HepG2 (cell line): Measurements from ENCODE around the gene ROBO2. TPM values are rescaled to one million over a fixed set of nuclear protein-coding genes. Genes with fewer than 3 reads are reported as not detected.

Source experiments
- ATAC-seq: fragments of 200-7000 bp; cut with Tn5 transposase; 3 replicates; pipeline ENCODE4 v1.9.1; 2020; ENCODE audit warnings: mild to moderate bottlenecking, moderate library complexity
- BruUV-seq: library from RNA; stranded (reverse); fragments of 400-500 nt; replicated peaks from 2 replicates; lab custom pipeline; 2021; lab: Mats Ljungman, UMichigan
- CTCF ChIA-PET: fragments of 300-600 bp; formaldehyde crosslinking; extraction: SDS; loops from one replicate; lab custom pipeline; 2021; ENCODE audit warnings: low total read pairs, inconsistent platforms, low intra/inter-chr PET ratio; lab: Yijun Ruan, JAX
- POLR2A ChIA-PET: fragments of 350-600 bp; sonication (Branson Sonifier 250); formaldehyde crosslinking; loops from one replicate; lab custom pipeline; 2020; ENCODE audit warnings: antibody characterized with exemption, inconsistent platforms; lab: Yijun Ruan, JAX
- DNase-seq: peaks from one replicate; pipeline ENCODE4 v3.0.0-alpha.2; 2015; ENCODE audit warnings: low spot score
- FAIRE-seq: peaks from 3 replicates; lab custom pipeline; 2011; peaks lifted over from hg19 to GRCh38; lab: Jason Lieb, UNC
- H2AFZ ChIP-seq: one replicate; pipeline ENCODE4 v1.6.1; 2011; ENCODE audit warnings: low read length, inconsistent platforms
- H3K27ac ChIP-seq: fragments of 300-600 bp; 3 replicates; pipeline ENCODE4 v1.8.0; 2011; ENCODE audit warnings: mixed run types, mild to moderate bottlenecking, mixed read lengths, low read length, inconsistent platforms; ENCODE audit not compliant: insufficient read depth; ENCODE audit errors: extremely low read length
- H3K27me3 ChIP-seq, 2 experiments: fragments of 200-600 bp in 1 of 2; 2 replicates in 1 of 2; 3 replicates in 1 of 2; pipeline versions ENCODE4 v1.6.0 to v1.8.0; 2011; ENCODE audit warnings: low read length in 2 of 2, mild to moderate bottlenecking in 2 of 2, moderate library complexity in 2 of 2, inconsistent platforms in 1 of 2; ENCODE audit not compliant: insufficient read depth in 2 of 2, control insufficient read depth in 1 of 2
- H3K36me3 ChIP-seq, 2 experiments: fragments of 200-600 bp in 1 of 2; replicated peaks in 1 of 2; 2 replicates in 1 of 2; 3 replicates in 1 of 2; pipeline versions ENCODE4 v1.5.1 to v1.8.0; 2011; ENCODE audit warnings: low read length in 2 of 2, inconsistent platforms in 1 of 2; ENCODE audit not compliant: insufficient read depth in 2 of 2, control insufficient read depth in 1 of 2
- H3K4me1 ChIP-seq: 2 replicates; pipeline ENCODE4 v1.5.1; 2012; ENCODE audit warnings: low read length, inconsistent platforms; ENCODE audit not compliant: insufficient read depth
- H3K4me2 ChIP-seq: 2 replicates; pipeline ENCODE4 v1.6.0; 2011; ENCODE audit warnings: low read depth, low read length, inconsistent platforms
- H3K4me3 ChIP-seq, 3 experiments: fragments of 200-600 bp in 1 of 3; sonication (generic), shearing (Covaris generic) in 1 of 3; replicated peaks in 1 of 3; 2 replicates each; pipeline ENCODE4 v1.5.1; 2011 to 2016; ENCODE audit warnings: low read length in 3 of 3, inconsistent platforms in 2 of 3, low read depth in 2 of 3, mild to moderate bottlenecking in 2 of 3, control low read depth in 1 of 3, mixed read lengths in 1 of 3; ENCODE audit not compliant: insufficient read depth in 1 of 3
- H3K79me2 ChIP-seq: one replicate; pipeline ENCODE4 v1.6.1; 2011; ENCODE audit warnings: low read length, inconsistent platforms; ENCODE audit not compliant: insufficient read depth
- H3K9ac ChIP-seq: 2 replicates; pipeline ENCODE4 v1.6.0; 2011; ENCODE audit warnings: mild to moderate bottlenecking, low read depth, low read length, inconsistent platforms; ENCODE audit not compliant: insufficient read depth
- H3K9me3 ChIP-seq: 2 replicates; pipeline ENCODE4 v1.5.1; 2012; ENCODE audit warnings: mild to moderate bottlenecking, low read length
- H4K20me1 ChIP-seq: 2 replicates; pipeline ENCODE4 v1.6.0; 2011; ENCODE audit warnings: inconsistent platforms, mild to moderate bottlenecking, low read length, moderate library complexity; ENCODE audit not compliant: insufficient read depth
- CHD2 ChIP-seq: IDR thresholded peaks from 2 replicates; pipeline ENCODE4 v1.6.1; 2011; ENCODE audit warnings: low read depth, low read length, improper control_type of control experiment
- GABPB1 ChIP-seq: IDR thresholded peaks from 2 replicates; pipeline ENCODE4 v1.6.1; 2016; ENCODE audit warnings: mild to moderate bottlenecking, missing genetic modification reagents, moderate library complexity, missing compliant biosample characterization
- HNRNPLL ChIP-seq: fragments of 200-400 bp; formaldehyde crosslinking; IDR thresholded peaks from 2 replicates; pipeline ENCODE4 v1.6.1; 2017; ENCODE audit warnings: mild to moderate bottlenecking, low read depth, low read length; ENCODE audit not compliant: poor library complexity, severe bottlenecking
- HOXA7 ChIP-seq: sonication (generic); formaldehyde crosslinking; IDR thresholded peaks from 2 replicates; pipeline ENCODE4 v1.8.1; 2022; ENCODE audit warnings: mild to moderate bottlenecking, missing genetic modification reagents, moderate library complexity
- MED8 ChIP-seq: sonication (generic); formaldehyde crosslinking; IDR thresholded peaks from 2 replicates; pipeline ENCODE4 v1.8.1; 2023; ENCODE audit warnings: mild to moderate bottlenecking, missing genetic modification reagents; ENCODE audit not compliant: insufficient replicate concordance
- MEIS2 ChIP-seq: sonication (generic); formaldehyde crosslinking; IDR thresholded peaks from 2 replicates; pipeline ENCODE4 v1.9.0; 2021; ENCODE audit warnings: mild to moderate bottlenecking, missing genetic modification reagents
- MTF1 ChIP-seq: sonication (generic); formaldehyde crosslinking; IDR thresholded peaks from 2 replicates; pipeline ENCODE4 v1.5.0; 2020; ENCODE audit warnings: missing genetic modification reagents
- NAIF1 ChIP-seq: sonication (generic); formaldehyde crosslinking; IDR thresholded peaks from 2 replicates; pipeline ENCODE4 v1.5.0; 2020; ENCODE audit warnings: mild to moderate bottlenecking, missing genetic modification reagents, borderline replicate concordance
- NCOA2 ChIP-seq: sonication (generic); formaldehyde crosslinking; IDR thresholded peaks from 2 replicates; pipeline ENCODE4 v1.8.0; 2022; ENCODE audit warnings: inconsistent platforms
- PHF20 ChIP-seq: sonication (generic); formaldehyde crosslinking; IDR thresholded peaks from 2 replicates; pipeline ENCODE4 v1.5.0; 2020; ENCODE audit warnings: mild to moderate bottlenecking, missing genetic modification reagents
- SP5 ChIP-seq: IDR thresholded peaks from 2 replicates; pipeline ENCODE4 v1.6.1; 2016; ENCODE audit warnings: low read depth, borderline replicate concordance
- SUZ12 ChIP-seq: fragments of 150-350 bp; IDR thresholded peaks from 2 replicates; pipeline ENCODE4 v1.6.1; 2014; ENCODE audit warnings: low read depth, low read length
- ZNF235 ChIP-seq: sonication (generic); formaldehyde crosslinking; IDR thresholded peaks from 2 replicates; pipeline ENCODE4 v1.8.1; 2023; ENCODE audit warnings: mild to moderate bottlenecking, missing genetic modification reagents, borderline replicate concordance
- ZNF616 ChIP-seq: sonication (generic); formaldehyde crosslinking; IDR thresholded peaks from 2 replicates; pipeline ENCODE4 v1.5.0; 2020; ENCODE audit warnings: low read depth, mild to moderate bottlenecking, missing genetic modification reagents
- ZNF674 ChIP-seq: sonication (generic); formaldehyde crosslinking; IDR thresholded peaks from 2 replicates; pipeline ENCODE4 v1.5.0; 2020; ENCODE audit warnings: low read depth, mild to moderate bottlenecking, missing genetic modification reagents
- ZNF841 ChIP-seq: sonication (generic); formaldehyde crosslinking; IDR thresholded peaks from 2 replicates; pipeline ENCODE4 v1.8.1; 2023; ENCODE audit warnings: missing genetic modification reagents, borderline replicate concordance
- in situ Hi-C: cut with HindIII; loops from 2 replicates; pipeline ENCODE4 v1.10.0; 2017; ENCODE audit warnings: low pct_unique_long_range_greater_than_20kb; ENCODE audit not compliant: extremely low pct_ligation_motif_present
- intact Hi-C: fragments of 100-400 bp; cut with micrococcal nuclease; formaldehyde crosslinking; loops from one replicate; pipeline ENCODE4 v1.10.0; 2022; ENCODE audit not compliant: unreplicated experiment
- polyA plus RNA-seq, 8 experiments: library from polyadenylated mRNA; depleted of rRNA in 3 of 8; stranded (reverse) in 7 of 8; unstranded in 1 of 8; fragments of >200 nt; fragmentation: Illumina TruSeq in 4 of 8; extraction: Trizol in 4 of 8; gene quantifications; 2 replicates each; pipeline versions ENCODE4 v1.2.1 to v1.2.3, GENCODE V29; 2011 to 2016; ENCODE audit warnings: low read depth in 4 of 8, missing spikeins in 1 of 8, mixed read lengths in 1 of 8; ENCODE audit not compliant: insufficient read depth in 1 of 8
- total RNA-seq, 5 experiments: library from RNA; depleted of rRNA; stranded (reverse); fragments of >200 nt; fragmentation: Illumina TruSeq; extraction: Trizol; gene quantifications; 2 replicates each; pipeline ENCODE4 v1.2.3, GENCODE V29; 2016; ENCODE audit warnings: low read depth in 1 of 5

Gene ROBO2
- total and polyA plus RNA-seq, 2 of the 13 experiments (the other 11 are each of a cell fraction or from before 2014, with no cell fraction given), result not detected

- H4K20me1 ChIP-seq, result no peaks in the 10 kb centered on the region
- DNase-seq (no peak), ATAC-seq (no peak), FAIRE-seq (no peak)
- ChIA-PET POLR2A (no interaction called here), CTCF (no interaction called here)
- H3K4me2 ChIP-seq, result no peak overlapping the region
- TF ChIP-seq SP5 (no peak), PHF20 (CRISPR knock-in tag) (no peak), GABPB1 (CRISPR knock-in tag) (no peak), NAIF1 (CRISPR knock-in tag) (no peak), ZNF616 (CRISPR knock-in tag) (no peak), ZNF674 (CRISPR knock-in tag) (no peak), MTF1 (CRISPR knock-in tag) (no peak), SUZ12 (no peak), HNRNPLL (no peak), CHD2 (no peak), MEIS2 (CRISPR knock-in tag) (no peak), ZNF841 (CRISPR knock-in tag) (no peak), ZNF235 (CRISPR knock-in tag) (no peak), MED8 (CRISPR knock-in tag) (no peak), HOXA7 (CRISPR knock-in tag) (no peak), NCOA2 (no peak)
- H3K79me2 ChIP-seq, result no peaks in the 10 kb centered on the region
- in situ Hi-C loops (no loop called here), intact Hi-C loops (no loop called here)
- no peak overlapping the region for H3K9ac ChIP-seq
- H3K9me3 ChIP-seq, result no peaks in the 10 kb centered on the region
- no peak overlapping the region for H3K27ac ChIP-seq
- H3K36me3 ChIP-seq, result no peaks in the 10 kb centered on the region
- no peak overlapping the region for H2AFZ ChIP-seq
- no TSS peak for BruUV-seq
- H3K27me3 ChIP-seq, result no peaks in the 10 kb centered on the region
- H3K4me1 ChIP-seq, result no peaks in the 10 kb centered on the region
- H3K4me3 ChIP-seq, result no peak overlapping the region
These were observed 315.1 kb downstream of the ROBO2 start for GRCh38 chr3:77354958-77355357.
